Rectal smooth muscle tissue (tissue), 1 donor: ENCODE measurements around the gene GOLPH3.
"Not testable (repeated sequence)": the region's sequence is repeated elsewhere in the genome, so short reads cannot be mapped to it uniquely, and the experiment has no call there.

ENCODE experiments used
- H3K27ac ChIP-seq: one replicate; pipeline ENCODE4 v1.7.0; 2013; ENCODE audit warnings: low read depth, low read length, inconsistent platforms
- H3K27me3 ChIP-seq: one replicate; pipeline ENCODE4 v1.7.0; 2013; ENCODE audit warnings: low read length; ENCODE audit not compliant: control insufficient read depth, insufficient read depth
- H3K36me3 ChIP-seq: one replicate; pipeline ENCODE4 v1.7.0; 2013; ENCODE audit warnings: low read length; ENCODE audit not compliant: control insufficient read depth, insufficient read depth
- H3K4me1 ChIP-seq: one replicate; pipeline ENCODE4 v1.7.0; 2013; ENCODE audit warnings: low read length; ENCODE audit not compliant: control insufficient read depth, insufficient read depth
- H3K4me3 ChIP-seq: one replicate; pipeline ENCODE4 v1.7.0; 2013; ENCODE audit warnings: low read length
- H3K9ac ChIP-seq: one replicate; pipeline ENCODE4 v1.7.0; 2013; ENCODE audit warnings: low read length

GOLPH3 gene

DNA sequence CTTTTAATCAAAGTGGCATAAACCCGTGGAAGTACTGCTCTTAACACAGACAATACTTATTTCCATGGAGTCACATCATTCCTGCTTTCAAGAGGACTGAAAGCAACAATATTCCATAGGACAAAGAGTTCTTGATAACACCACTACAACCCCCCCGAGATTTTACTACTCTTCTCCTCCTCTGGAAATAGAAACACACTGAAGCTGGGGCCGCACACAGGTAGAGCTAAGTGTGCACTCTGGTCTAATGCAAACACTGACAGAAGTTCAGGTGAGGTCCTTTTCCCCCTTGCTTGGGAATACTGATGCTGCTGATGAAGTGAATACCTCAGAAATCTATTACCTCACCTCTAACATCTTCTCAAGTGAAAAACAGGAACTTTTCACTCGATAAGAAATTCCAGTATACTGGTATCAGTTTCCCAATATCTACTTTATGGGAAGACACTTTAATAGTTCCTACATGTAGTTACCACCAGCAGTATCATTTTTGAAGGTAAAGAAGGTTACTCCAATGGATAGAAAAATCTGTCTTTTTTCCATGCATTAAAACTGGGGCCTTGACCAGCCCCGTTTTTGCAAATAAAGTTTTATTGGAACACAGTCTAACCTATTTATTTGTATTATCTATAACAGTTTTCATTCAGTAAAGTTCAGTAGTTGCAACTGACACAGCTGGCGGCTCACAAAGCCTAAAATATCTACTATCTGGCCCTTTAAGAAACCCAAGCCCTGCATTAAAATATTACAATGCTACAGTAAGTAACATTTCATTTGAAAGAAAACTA is 50.0 kb downstream of the GOLPH3 start:
- H3K9ac ChIP-seq: no peak overlapping the region
- H3K4me1 ChIP-seq: peaks cover 2% of the 10 kb centered on the region
- no peak overlapping the region for H3K27ac ChIP-seq
- no peak overlapping the region for H3K4me3 ChIP-seq
- H3K36me3 ChIP-seq: peaks cover 10% of the 10 kb centered on the region
- H3K27me3 ChIP-seq: no peaks in the 10 kb centered on the region

DNA sequence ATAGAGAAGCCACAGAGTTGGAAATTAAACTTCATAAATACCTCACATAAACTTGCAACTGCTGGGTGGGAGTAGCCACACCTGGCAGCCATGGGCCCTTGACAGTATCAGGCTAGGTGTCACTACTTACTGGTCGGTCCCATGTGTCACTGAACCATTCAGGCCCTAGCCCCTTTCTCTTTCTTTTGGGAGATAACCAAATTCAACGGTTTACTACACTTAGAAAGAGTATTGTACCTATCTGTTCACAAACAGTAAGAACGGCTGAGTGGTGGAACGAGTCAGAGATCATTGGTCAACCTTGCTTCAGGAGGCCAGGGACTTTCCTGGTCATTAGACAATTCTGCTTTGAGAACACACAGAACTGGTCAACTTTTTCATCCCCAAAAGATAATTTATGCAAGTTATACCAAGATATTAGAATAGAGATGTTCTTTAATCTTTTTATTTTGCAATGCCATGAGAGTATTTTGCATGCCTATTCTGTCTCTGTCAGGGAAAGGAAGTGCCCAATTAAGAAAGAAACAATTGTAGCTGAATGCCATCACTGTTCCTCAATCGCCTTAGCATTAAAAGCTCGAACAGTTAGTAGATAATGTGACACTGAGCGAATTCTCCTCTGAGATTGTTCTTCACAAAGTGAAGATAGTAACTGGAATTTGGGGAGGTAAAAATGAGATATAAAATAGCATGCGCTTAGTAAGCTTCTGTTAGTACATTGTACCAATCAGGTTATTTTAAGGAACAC is 50.9 kb downstream of the GOLPH3 start:
- no peak overlapping the region for H3K9ac ChIP-seq
- H3K36me3 ChIP-seq: peaks cover 10% of the 10 kb centered on the region
- H3K4me3 ChIP-seq: no peak overlapping the region
- H3K27ac ChIP-seq: no peak overlapping the region
- no peaks in the 10 kb centered on the region for H3K27me3 ChIP-seq
- H3K4me1 ChIP-seq: peaks cover 2% of the 10 kb centered on the region

DNA sequence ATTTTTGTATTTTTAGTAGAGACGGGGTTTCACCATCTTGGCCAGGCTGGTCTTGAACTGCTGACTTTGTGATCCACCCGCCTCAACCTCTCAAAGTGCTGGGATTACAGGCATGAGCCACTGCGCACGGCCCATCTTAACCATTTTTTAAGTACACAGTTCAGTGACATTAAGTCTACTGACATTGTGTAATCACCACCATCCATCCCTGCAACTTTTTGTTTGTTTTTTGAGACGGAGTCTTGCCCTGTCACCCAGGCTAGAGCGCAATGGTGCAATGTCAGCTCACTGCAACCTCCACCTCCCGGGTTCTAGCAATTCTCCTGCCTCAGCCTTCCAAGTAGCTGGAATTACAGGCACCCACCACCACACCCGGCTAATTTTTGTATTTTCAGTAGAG is 55.2 kb downstream of the GOLPH3 start:
- H3K36me3 ChIP-seq, H3K9ac ChIP-seq, H3K27ac ChIP-seq, H3K4me1 ChIP-seq, H3K27me3 ChIP-seq, H3K4me3 ChIP-seq: not testable (repeated sequence)

DNA sequence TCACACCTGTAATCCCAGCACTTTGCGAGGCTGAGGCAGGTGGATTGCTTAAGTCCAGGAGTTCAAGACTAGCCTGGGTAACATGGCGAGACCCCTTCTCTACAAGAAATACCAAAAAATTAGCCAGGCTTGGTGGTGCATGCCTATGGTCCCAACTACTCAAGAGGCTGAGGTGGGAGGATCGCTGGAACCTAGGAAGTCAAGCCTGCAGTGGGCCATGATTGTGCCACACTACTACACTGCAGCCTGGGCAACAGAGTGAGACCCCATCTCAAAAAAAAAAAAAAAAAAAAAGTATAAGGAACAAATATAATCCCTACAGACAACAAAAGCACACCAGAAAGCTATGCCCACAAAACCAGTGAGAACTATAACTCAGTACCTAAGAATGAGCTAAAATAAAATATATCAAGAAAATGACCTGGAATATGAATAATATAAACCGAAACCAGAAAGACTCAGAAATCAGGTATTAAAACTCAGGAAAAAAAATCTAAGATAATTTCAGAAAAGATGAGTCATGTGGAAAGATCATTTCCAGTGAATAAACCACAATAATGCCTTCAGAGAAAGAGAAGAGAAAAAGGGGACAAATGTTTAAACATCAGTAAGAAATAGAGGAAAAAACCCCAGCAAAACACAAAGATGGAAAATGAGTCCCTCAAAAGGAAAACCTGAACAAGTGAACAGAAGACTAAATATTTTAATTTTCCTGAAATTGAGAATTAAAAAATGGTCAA is 57.4 kb downstream of the GOLPH3 start:
- H3K27ac ChIP-seq: no peak overlapping the region
- no peaks in the 10 kb centered on the region for H3K27me3 ChIP-seq
- H3K9ac ChIP-seq: no peak overlapping the region
- no peaks in the 10 kb centered on the region for H3K4me1 ChIP-seq
- no peak overlapping the region for H3K4me3 ChIP-seq
- H3K36me3 ChIP-seq: peaks cover 12% of the 10 kb centered on the region

DNA sequence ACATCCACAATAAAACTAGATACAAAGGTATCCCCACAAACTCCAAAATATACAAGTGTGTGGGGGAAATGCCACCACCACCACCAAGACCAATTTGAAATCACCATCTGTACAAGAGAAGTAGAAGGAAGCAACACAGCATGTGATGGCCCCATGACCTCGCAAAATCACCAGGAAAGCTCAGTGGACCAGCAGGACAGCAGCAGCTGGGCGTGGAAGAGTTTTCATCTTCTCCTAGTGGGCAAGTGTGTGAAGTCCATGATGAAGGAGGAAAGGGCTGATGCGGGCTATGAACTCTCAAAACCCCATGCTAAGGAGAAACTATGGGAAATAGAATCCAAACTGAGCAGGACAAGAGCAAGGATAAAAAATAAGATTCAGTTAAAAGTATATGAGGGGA is 58.1 kb downstream of the GOLPH3 start:
- Histone ChIP-seq H3K4me3 (no peak overlapping the region), H3K9ac (no peak overlapping the region), H3K27me3 (no peaks in the 10 kb centered on the region), H3K27ac (no peak overlapping the region), H3K36me3 (peaks cover 12% of the 10 kb centered on the region), H3K4me1 (no peaks in the 10 kb centered on the region)

DNA sequence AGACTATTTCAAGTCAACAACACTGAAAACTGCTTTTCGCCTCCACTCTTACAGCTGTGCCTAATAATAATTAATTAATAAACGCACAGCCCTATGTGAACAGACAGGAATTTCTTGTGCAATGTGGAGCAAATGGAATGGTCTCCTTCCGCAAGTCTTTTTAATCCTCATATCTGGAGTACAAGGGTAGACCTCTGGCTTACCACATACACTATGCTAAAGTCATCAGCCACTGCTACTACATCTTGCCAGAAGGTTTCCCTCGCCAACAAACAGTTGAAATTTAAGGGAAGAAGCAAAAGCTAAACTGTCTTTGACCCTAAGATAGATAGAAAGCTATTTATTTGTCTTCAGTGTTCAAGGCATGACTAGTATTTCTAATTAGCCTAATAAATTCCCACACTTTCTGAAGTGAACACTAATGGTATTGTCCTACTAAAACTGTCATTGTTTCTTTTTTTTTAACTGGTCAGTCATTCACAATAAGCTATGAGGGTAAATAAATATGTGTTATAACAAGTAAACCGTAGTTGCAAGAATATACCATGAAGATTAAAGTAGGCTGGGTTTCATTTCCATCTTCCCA is 63.9 kb downstream of the GOLPH3 start:
- Histone ChIP-seq H3K27me3 (no peaks in the 10 kb centered on the region), H3K9ac (no peak overlapping the region), H3K4me3 (no peak overlapping the region), H3K36me3 (peaks cover 20% of the 10 kb centered on the region), H3K27ac (no peak overlapping the region), H3K4me1 (no peaks in the 10 kb centered on the region)

DNA sequence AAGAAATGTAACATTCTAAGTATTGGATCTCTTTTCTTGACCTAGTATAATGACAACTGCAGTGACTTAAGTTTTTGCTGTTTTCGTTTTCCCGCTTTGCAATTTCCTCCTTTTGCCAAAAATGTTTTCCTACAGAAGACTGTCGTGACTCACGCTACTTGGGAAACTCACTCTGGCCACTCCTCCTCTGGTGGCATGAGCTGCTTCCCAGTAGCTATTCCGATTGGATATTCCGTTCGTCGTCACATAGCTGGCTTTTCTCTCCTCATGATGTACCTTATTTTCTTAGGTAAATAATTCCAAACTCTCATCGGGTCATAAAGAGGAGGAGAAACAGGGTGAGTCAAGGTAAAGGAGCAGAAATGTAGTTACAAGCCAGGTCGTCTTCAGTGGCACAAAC is 64.9 kb downstream of the GOLPH3 start:
- peaks cover 20% of the 10 kb centered on the region for H3K36me3 ChIP-seq

DNA sequence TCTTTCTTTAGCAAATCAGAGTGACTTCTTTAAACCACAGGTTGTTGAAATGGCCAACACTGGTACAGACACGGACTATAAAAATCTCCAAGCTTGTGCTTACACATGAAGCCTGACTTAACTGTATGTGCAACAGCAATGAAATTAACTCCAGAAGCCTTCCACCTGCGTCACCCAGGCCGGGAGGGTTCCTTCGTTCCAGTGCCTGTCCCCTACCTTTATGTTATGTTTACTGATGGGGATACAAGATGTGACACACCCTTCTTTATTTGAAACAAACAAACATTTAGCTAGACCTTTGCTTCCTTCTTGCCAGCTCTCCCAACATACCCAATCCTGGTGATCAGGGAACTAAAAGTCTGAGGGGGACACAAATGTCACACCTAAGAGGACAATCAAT is 66.0 kb downstream of the GOLPH3 start:
- H3K4me1 ChIP-seq: no peaks in the 10 kb centered on the region
- H3K4me3 ChIP-seq: no peak overlapping the region
- H3K9ac ChIP-seq: no peak overlapping the region
- H3K27me3 ChIP-seq: no peaks in the 10 kb centered on the region
- H3K27ac ChIP-seq: no peak overlapping the region
- peaks cover 23% of the 10 kb centered on the region for H3K36me3 ChIP-seq

More for the DNA sequence above, 64.9 kb downstream of the GOLPH3 start:
- Histone ChIP-seq H3K4me3 (no peak overlapping the region), H3K27ac (no peak overlapping the region), H3K27me3 (no peaks in the 10 kb centered on the region), H3K9ac (no peak overlapping the region), H3K4me1 (no peaks in the 10 kb centered on the region)

DNA sequence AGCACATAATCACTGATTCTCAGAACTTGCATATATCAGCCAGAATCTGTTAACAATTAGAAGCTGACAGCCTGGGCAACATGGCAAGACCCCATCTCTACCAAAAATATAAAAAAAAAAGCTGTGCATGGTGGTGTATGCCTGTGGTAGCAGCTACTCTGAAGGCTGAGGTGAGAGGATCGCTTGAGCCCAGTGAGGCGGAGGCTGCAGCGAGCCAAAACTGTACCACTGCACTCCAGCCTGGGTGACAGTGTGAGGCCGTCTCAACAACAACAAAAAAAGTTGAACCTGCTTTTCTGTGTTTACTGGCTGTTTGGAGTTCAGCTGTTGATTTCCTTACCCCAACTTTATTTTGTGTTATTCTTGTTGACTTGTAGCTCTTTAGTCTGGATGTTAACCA is 66.8 kb downstream of the GOLPH3 start:
- Histone ChIP-seq H3K36me3 (peaks cover 21% of the 10 kb centered on the region), H3K9ac (no peak overlapping the region), H3K4me3 (no peak overlapping the region), H3K27ac (no peak overlapping the region), H3K27me3 (no peaks in the 10 kb centered on the region), H3K4me1 (no peaks in the 10 kb centered on the region)

DNA sequence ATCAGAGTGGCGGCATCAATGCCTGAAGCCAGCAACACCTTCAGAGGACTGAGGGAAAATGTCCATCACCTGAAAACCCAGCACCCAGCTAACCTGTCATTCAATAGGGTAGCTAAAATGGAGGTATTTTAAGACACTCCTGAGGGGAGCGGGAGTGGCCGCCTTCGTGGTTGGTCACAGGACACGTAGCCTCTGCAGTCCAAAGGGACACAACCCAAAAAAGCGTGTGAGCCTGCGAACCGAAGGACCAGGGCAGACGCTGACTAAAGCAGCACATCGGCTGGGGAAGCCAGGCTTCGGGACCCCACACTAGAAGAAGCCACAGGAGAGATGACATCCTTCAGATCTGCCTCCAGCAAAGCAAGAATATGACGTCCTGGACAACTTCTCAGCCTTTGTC is 70.6 kb downstream of the GOLPH3 start:
- Histone ChIP-seq H3K36me3 (peaks cover 16% of the 10 kb centered on the region), H3K4me3 (no peak overlapping the region), H3K9ac (no peak overlapping the region), H3K27ac (no peak overlapping the region), H3K4me1 (peaks cover 9% of the 10 kb centered on the region), H3K27me3 (no peaks in the 10 kb centered on the region)

DNA sequence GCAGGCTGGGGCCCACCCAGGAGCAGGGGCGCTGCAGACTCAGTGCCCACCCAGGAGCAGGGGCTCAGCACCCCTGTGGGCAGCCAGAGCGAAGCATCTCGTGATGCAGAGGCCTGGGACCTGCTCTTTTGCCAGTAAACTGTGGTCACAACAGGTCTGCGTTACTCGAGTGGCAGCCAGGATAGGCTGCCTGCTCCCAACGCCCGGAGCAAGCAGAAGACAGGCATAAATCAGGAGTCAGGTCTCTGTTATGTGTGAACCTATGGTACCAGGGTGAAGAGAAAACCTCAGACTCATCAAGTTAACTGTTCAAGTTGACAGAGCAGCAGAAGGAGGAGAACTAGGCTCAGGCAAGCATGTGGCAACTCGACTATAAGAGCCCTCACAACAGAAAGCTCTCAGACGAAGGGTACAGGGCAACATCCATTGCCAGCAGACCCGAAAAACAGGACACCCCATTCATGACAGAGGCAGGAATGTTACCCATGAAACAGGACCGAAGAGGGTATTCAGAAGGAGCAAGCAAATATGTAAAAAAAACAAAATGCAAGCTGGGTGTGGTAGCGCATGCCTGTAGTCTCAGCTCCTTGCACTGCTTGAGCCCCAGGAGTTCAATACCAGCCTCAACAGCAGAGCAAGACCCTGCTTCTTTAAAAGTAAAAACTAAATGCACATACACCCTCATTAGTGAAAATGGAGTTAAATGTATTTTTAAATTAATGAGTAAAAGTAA is 71.7 kb downstream of the GOLPH3 start:
- Histone ChIP-seq H3K27me3 (no peaks in the 10 kb centered on the region), H3K4me1 (peaks cover 13% of the 10 kb centered on the region), H3K27ac (no peak overlapping the region), H3K36me3 (peaks cover 16% of the 10 kb centered on the region), H3K9ac (no peak overlapping the region), H3K4me3 (no peak overlapping the region)
